HG03354 (cell line): ENCODE measurements around the gene DHPS.
A peak's percentile ranks its signal among the peaks of the same experiment; 100 is the strongest.
"Not testable (repeated sequence)": the region's sequence is repeated elsewhere in the genome, so short reads cannot be mapped to it uniquely, and the experiment has no call there.

Experiments used
- ATAC-seq: cut with Tn5 transposase; IDR thresholded peaks from one replicate; pipeline ENCODE4 v1.9.1; 2021; ENCODE audit warnings: mild to moderate bottlenecking; ENCODE audit not compliant: unreplicated experiment, poor library complexity, severe bottlenecking

DHPS gene

DNA sequence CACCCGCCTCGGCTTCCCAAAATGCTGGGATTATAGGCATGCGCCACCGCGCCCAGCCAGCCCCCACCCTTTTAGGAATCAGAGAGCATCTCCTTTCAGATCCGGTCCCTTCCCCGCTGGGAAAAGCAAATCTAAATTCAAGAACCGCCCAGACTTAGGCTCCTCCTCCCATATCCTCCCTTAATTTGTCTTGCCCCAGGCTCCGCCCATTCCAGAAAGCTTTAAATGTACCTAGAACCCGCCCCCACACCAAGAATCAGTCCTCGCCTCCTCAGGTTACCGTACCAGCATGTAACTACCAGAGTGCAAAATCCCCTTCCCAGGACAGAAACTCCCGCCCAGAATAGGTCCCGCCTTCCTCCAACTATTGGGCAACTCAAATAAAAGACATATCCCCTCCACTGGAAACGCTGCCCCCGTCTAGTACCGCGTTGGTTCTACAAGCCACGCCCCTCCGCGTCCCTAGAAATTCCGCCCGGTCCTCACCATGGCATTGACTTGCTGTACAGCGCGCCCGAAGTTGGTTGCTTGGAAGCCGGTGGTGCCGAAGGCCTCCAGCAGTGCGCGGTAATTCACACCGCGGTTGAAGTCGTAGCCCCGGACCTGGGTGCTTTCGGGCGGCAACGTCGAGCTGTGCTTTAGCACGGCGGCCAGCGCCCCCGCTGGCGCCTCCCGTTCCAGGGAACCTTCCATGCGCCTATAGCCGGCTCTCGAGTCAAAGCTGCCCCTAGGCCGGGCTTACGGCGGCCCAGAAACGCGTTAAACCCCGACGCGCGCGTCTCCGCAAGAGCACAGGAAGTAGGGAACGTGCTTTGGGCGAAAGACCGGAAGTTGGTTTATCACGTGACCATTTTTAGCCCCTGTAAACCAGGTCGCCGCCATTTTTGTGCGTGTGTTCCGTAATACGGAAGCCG lies at the start of gene DHPS:
Gene DHPS (minus strand): TSS at position 807 of the 914 bp plus-strand sequence. CDS start 114 bp downstream, at position 693.
- ATAC-seq = peak; percentile 76

DNA sequence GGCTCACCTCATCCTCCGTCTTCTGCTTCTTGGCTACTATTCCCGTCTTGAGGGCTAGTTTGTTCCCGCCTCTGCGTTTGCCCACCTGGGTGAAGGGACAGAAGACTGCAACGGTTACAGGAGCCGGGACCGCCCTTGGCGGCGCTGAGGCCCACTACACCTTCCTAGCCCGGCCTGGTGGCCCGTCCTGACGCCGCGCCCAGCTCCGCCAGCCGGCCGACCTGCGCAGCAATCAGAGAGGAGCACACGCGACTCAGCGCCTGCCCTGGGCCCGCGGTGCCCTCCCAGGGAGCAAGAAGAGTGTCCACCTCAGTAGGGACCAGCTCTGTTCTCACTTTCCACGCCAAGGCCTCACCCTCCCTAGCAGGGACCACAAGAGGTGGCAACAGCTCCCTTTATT lies 49.7 kb upstream of the DHPS start:
- ATAC-seq = no peak

- ATAC-seq = no peak
Measured at GRCh38 chr19:12730064-12730463, 48.4 kb upstream of the DHPS start.

GRCh38 chr19:12727745-12728433 lies 46.2 kb upstream of the DHPS start:
- ATAC-seq = no peak

GRCh38 chr19:12726988-12727316 lies 45.3 kb upstream of the DHPS start:
- ATAC-seq = no peak

DNA sequence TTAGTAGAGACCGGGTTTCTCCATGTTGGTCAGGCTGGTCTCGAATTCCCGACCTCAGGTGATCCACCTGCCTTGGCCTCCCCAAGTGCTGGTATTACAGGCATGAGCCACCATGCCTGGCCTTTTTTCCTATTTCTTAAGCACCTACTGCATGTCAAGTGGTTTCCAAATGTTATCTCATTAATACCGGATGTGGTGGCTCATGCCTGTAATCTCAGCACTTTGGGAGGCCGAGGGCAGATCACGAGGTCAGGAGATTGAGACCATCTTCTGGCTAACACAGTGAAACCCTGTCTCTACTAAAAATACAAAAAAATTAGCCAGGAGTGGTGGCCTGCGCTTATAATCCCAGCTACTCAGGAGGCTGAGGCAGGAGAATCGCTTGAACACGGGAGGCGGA lies 43.9 kb upstream of the DHPS start:
- ATAC-seq = not testable (repeated sequence)

- no peak for ATAC-seq
Measured at GRCh38 chr19:12723641-12724426, 42.2 kb upstream of the DHPS start, which contains the start of gene TNPO2. TNPO2 (minus strand) TSS chr19:12723932; CDS start chr19:12720977, 2,955 bp downstream.

DNA sequence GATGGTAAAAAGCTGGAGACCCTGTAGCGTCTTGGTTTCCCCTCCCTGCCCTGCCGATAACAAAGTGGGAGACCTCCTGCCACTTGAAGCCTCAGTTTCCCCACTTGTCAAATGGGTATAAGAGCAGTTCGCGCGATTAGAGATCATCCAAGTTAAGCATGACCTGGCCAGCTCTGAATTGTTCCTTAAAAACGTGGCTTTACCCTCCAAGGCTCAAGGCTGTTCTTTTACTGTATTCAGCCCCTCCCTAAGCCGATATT lies 41.6 kb upstream of the DHPS start:
- ATAC-seq = no peak

DNA sequence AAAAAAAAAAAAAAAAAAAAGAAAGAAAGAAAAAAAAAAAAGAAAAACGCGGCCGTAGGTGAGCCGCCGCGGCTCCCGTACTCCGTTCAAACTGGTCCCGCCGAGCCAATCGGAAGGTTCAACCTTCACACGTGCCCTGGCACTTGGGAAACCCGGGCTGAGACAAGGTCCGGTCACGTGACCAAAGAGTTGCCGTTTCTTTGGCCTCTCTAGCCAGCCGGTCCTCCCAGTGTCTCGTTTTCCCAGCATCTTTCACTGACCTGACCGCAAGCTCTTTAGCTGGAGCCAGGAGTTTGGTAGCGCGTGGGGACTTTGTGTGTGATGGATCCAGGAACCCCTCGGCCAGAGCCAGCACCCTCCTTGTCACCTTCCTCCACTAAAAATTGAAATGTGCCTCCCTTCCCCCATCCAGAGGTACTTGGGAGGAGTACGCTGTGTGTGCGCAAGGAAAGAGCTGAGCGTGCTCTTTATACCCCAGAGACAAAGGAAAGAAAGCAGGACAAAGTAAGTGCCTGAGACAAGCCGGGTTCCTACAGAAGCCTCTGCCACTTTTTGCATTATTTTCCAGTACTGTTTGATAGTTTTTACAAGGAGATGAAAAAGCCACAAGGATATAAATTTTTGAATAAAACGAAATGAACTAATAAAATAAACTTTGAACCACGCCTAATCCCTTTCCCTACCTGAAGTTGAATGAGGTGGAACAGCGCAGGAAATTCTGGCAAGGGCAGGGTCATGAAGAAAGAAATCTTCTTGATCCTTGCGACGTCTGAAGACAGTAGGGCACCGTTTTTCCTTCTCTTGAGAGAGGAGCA lies 41.1 kb upstream of the DHPS start:
- ATAC-seq = peak; percentile 79

DNA sequence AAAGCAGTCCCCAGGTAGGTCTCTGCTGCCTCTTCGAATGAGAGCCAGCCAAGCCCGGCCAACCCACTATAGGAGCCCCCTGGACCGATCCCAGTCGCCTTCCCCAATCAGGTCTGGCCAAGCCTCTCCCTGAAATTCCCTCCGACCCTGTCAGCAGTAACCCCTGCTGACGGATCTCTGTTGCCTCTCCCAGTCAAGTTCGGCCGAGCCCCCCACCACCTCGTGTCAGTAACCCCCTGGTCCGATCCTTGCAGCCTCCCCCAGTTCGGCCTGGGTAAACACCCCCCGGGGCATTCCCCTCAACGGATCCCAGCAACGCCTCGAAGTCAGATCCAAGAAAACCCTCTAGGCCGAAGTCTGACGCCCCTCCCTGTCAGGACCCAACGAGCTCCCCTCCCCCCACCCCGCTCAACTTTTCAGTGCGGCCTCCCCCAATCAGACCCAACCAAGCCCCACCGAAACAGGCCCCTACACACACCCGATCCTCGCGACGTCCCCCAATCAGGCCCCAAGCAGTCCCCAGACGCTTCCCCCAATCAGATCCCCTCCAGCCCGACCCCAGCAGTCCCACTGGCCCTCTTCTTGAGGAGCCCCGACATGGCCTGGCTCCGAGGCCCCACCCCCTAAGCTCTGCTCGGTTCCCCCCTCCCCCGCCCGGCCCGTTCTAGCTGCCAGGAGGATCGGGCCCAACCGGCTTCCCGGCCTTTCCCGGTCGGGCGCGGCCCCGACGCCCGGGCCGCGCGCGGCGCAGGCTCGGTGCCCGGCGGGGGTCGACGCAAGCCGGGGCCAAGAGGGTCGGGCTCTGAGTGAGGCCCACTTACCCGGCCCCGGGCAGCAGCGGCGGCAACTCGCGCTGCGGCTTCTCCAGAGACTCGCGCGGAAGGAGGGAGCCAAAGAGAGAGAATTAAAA lies 40.2 kb upstream of the DHPS start:
- ATAC-seq = peak; percentile 39

DNA sequence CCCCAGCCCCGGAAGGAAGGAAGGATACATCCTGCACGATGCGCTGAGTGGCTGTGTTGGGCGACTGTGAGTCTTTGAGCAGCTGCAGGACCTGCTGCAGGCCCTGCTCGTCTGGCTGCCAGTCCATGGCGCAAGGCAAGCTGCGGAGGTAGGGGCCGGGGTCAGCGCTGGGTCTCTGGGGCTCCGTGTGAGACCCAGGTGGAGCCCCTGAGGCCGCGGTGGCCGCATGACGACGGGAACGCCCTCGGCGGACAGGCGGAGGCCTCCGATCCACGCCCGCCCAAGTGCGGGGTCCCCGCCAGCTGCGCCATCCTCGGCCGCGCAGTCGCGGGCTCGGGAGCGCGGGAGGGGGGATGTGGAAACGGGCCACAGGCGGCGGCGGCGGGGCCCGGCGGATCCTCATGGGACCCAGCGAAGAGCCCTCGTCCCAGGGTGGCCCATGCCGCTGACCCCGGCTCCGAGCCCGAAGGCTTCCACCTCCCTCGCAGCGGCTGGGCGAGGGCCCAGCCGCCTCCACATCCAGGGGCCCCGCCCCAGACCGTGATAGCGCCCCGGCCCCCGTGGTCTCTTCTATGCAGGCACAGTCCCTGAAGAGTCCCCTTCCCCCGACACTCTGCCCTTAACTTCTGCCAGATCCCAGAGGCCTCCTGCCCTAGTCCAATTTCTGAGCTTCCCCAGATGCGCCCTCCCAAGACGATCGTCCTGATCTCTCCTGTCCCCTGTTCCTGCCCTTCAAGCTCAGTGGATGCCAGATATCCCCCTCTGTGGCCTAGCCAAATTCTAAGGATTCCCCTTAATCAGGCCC lies 39.4 kb upstream of the DHPS start:
- ATAC-seq = no peak

GRCh38 chr19:12720296-12720695 lies 38.6 kb upstream of the DHPS start:
- ATAC-seq = no peak

DNA sequence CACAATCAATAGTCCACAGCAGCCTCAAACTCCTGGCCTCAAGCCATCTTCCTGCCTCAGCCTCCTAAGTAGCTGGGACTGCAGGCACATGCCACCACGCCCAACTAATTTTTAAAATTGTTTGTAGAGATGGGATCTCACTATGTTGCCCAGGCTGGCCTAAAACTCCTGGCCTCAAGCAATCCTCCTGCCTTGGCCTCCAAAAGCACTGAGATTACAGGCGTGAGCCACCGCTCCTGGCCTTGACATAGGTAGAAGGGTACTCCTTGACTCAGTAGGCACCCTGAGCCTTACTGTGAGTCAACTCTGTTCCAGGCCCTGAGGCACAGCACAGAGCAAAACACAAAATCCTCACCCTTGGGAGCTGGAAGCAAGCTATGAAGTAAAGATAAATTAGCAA lies 34.2 kb upstream of the DHPS start:
- no peak for ATAC-seq

- no peak for ATAC-seq
Measured at GRCh38 chr19:12715102-12715501, 33.4 kb upstream of the DHPS start.

DNA sequence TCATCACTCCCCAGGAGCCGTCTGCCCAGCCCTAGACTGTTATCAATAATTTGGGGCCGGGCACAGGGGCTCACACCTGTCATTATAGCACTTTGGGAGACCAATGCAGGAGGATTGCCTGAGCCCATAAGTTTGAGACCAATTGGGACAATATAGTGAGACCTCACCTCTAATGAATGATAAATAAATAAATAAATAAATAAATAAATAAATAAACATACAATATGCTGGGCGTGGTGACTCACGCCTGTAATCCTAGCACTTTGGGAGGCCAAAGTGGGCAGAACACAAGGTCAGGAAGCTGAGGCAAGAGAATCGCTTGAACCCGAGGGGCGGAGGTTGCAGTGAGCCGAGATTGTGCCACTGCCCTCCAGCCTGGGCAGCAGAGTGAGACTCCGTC lies 31.6 kb upstream of the DHPS start:
- not testable (repeated sequence) for ATAC-seq

- not testable (repeated sequence) for ATAC-seq
Measured at GRCh38 chr19:12712077-12712476, 30.4 kb upstream of the DHPS start.

DNA sequence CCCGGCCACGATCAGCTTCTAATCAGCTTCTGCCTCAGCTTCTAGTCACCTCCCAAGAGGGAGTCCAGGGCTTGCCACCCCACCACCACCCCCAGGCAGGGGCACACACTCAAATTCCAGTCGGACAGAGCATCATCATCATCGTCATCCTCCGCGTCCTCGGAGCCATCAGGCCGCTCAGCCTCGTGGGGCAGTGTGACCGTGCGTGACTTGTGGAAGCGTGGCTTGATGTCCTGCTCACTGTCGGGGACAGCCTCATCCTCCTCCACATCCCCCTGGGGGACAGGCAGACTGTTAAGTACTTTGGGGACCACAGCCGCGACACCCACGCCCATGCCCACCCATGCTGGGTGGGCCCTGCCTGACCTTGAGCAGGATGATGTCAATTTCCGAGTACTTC lies 29.5 kb upstream of the DHPS start:
- no peak for ATAC-seq

DNA sequence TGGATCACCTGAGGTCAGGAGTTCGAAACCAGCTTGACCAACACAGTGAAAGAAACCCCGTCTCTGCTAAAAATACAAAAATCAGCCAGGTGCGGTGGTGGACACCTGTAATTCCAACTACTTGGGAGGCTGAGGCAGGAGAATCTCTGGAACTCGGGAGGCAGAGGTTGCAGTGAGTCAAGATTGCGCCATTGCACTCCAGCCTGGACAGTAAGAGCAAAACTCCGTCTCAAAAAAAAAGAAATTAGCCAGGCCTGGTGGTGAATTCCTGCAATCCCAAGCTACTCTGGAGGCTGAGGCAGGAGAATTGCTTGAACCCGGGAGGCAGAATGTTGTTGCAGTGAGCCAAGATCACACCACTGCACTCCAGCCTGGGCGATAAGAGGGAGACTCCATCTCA lies 27.0 kb upstream of the DHPS start:
- ATAC-seq = no peak
